Colonic mucosa (tissue), 4 donors: ENCODE data around the gene ANKRD29. TPM values are rescaled to one million over a fixed set of nuclear protein-coding genes. Genes with fewer than 3 reads are reported as not detected.

Source experiments
- DNase-seq: peaks from one replicate; pipeline ENCODE4 v3.0.0-alpha.2; 2020
- H3K27ac ChIP-seq: fragments of 200-600 bp; one replicate; pipeline ENCODE4 v1.8.0; 2021
- H3K27me3 ChIP-seq: fragments of 200-600 bp; one replicate; pipeline ENCODE4 v1.8.0; 2021
- H3K36me3 ChIP-seq: fragments of 200-600 bp; one replicate; pipeline ENCODE4 v1.8.0; 2021
- H3K4me1 ChIP-seq: fragments of 200-600 bp; one replicate; pipeline ENCODE4 v1.8.0; 2021; ENCODE audit warnings: mild to moderate bottlenecking
- H3K4me3 ChIP-seq: fragments of 200-600 bp; one replicate; pipeline ENCODE4 v1.8.0; 2021
- H3K9ac ChIP-seq, 2 donors: one replicate each; pipeline ENCODE4 v1.7.0; 2013; ENCODE audit warnings: control low read depth in 2 of 2, low read depth in 2 of 2, low read length in 2 of 2
- H3K9me3 ChIP-seq: fragments of 200-600 bp; one replicate; pipeline ENCODE4 v1.8.0; 2021
- intact Hi-C: fragments of 100-400 bp; cut with DNase I; formaldehyde crosslinking; loops from one replicate; pipeline ENCODE4 v1.14.1; 2022
- total RNA-seq, 2 donors: library from RNA; stranded (reverse); fragmentation: NEBNext Ultra II Directional in 1 of 2; extraction: Animal tissue kit (Norgen Biotek cat#: 25700) in 1 of 2; gene quantifications; one replicate each; pipeline ENCODE4 v1.2.1, GENCODE V29; 2021
- TF ChIP-seq, protein P1 (sequence below): fragments of 200-600 bp; IDR thresholded peaks from one replicate; pipeline ENCODE4 v1.8.0; 2022; ENCODE audit warnings: antibody characterized with exemption, mild to moderate bottlenecking
- donor health status: healthy.
- donor health status: DM: no; HTN: no; CAD: no.
- donor health status: DM: no; HTN: no; CAD: no.

The ANKRD29 gene
- total RNA-seq, 2 donors from 2014 or later = 1.0 to 1.1 TPM

DNA sequence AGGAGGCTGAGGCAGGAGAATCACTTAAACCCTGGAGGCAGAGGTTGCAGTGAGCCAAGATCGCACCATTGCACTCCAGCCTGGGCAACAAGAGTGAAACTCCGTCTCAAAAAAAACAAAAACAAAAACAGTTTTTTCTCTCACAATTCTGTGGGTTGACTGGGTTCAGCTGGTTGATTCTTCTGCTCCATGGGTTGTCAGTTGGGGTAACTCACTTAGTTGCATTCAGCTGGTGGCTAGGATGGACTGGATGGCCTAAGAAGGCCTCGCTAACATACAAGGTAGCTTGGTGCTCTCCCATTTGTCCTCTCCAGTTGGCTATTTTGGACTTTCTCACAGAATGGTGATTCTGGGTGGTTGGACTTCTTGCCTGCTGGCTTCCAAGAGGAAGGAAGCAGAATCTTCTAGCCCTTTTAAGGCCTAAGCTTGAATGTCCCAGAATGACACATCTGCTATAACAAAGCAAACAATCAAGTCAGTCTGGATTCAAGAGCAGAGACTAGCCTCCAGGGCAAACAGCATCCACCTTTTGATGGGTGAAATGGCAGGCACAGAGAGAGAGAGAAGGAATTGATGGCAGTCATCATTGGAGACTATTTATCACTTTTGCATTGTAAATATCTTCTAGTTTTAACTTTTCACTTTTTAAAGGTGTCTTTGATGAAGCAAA lies 44.4 kb upstream of the ANKRD29 start:
- TF ChIP-seq, protein P1, sequence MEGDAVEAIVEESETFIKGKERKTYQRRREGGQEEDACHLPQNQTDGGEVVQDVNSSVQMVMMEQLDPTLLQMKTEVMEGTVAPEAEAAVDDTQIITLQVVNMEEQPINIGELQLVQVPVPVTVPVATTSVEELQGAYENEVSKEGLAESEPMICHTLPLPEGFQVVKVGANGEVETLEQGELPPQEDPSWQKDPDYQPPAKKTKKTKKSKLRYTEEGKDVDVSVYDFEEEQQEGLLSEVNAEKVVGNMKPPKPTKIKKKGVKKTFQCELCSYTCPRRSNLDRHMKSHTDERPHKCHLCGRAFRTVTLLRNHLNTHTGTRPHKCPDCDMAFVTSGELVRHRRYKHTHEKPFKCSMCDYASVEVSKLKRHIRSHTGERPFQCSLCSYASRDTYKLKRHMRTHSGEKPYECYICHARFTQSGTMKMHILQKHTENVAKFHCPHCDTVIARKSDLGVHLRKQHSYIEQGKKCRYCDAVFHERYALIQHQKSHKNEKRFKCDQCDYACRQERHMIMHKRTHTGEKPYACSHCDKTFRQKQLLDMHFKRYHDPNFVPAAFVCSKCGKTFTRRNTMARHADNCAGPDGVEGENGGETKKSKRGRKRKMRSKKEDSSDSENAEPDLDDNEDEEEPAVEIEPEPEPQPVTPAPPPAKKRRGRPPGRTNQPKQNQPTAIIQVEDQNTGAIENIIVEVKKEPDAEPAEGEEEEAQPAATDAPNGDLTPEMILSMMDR = no peak
- Histone ChIP-seq H3K9me3 (no peaks in the 10 kb centered on the region), H3K27me3 (no peaks in the 10 kb centered on the region), H3K4me1 (no peaks in the 10 kb centered on the region), H3K36me3 (no peaks in the 10 kb centered on the region), H3K9ac (no peak overlapping the region), H3K4me3 (no peak overlapping the region), H3K27ac (no peak overlapping the region)
- no peak for DNase-seq
- intact Hi-C loops = loop anchor here (10.0 kb wide), 1 partner anchor 108 kb away; no protein-coding TSS in a partner anchor

DNA sequence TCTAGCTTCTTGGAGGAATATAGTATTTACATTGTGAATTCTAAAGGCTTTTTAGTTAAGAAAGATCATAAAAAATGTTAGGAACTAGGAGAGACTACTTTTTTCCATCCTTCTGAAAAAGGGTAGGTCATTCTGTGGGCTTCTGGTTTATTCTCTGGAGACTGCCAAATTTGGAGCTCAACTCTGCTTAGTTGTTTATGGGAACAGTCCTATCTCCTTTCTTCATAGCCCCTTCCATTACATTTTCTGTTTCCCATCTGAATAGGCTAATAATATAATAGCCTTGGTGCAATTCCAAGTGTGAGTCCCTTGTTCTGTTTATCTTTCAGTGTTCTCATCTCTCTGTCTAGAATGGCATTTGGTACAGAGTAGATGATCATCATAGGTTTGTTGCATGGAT lies 42.1 kb upstream of the ANKRD29 start:
- H3K27me3 ChIP-seq = no peaks in the 10 kb centered on the region
- no peaks in the 10 kb centered on the region for H3K36me3 ChIP-seq
- no peak for DNase-seq
- no peak overlapping the region for H3K4me3 ChIP-seq
- no peaks in the 10 kb centered on the region for H3K9me3 ChIP-seq
- no peaks in the 10 kb centered on the region for H3K4me1 ChIP-seq
- intact Hi-C loops = loop anchor here (5.0 to 10.0 kb wide), 2 partner anchors 110 to 193 kb away; no protein-coding TSS in a partner anchor
- TF ChIP-seq, protein P1 = no peak
- no peak overlapping the region for H3K9ac ChIP-seq
- no peak overlapping the region for H3K27ac ChIP-seq

DNA sequence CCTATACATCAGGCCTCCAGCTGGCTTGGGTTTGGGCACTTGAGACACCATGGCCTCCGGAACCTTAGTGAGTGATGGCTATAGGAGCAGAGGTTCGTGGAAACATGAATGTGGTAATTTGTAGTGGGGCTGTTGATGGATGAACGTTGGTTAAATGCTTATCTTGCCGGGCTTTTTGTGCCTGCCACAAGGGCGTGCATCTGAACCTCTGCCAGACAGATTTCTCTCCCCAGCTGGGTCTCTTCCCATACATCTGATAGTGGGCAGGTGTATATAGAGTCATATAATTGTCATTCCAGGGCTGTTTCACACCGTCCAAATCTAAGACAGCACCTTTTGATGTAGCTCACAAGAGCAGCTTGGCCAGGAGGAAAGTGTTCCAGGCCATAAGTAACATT lies 41.3 kb upstream of the ANKRD29 start:
- no peak for DNase-seq
- no peaks in the 10 kb centered on the region for H3K36me3 ChIP-seq
- no peaks in the 10 kb centered on the region for H3K27me3 ChIP-seq
- TF ChIP-seq, protein P1 = no peak
- no peak overlapping the region for H3K9ac ChIP-seq
- no peak overlapping the region for H3K27ac ChIP-seq
- intact Hi-C loops = loop anchor here (2.0 to 10.0 kb wide), 3 partner anchors 81 to 192 kb away; no protein-coding TSS in a partner anchor
- H3K9me3 ChIP-seq = no peaks in the 10 kb centered on the region
- no peak overlapping the region for H3K4me3 ChIP-seq
- no peaks in the 10 kb centered on the region for H3K4me1 ChIP-seq

DNA sequence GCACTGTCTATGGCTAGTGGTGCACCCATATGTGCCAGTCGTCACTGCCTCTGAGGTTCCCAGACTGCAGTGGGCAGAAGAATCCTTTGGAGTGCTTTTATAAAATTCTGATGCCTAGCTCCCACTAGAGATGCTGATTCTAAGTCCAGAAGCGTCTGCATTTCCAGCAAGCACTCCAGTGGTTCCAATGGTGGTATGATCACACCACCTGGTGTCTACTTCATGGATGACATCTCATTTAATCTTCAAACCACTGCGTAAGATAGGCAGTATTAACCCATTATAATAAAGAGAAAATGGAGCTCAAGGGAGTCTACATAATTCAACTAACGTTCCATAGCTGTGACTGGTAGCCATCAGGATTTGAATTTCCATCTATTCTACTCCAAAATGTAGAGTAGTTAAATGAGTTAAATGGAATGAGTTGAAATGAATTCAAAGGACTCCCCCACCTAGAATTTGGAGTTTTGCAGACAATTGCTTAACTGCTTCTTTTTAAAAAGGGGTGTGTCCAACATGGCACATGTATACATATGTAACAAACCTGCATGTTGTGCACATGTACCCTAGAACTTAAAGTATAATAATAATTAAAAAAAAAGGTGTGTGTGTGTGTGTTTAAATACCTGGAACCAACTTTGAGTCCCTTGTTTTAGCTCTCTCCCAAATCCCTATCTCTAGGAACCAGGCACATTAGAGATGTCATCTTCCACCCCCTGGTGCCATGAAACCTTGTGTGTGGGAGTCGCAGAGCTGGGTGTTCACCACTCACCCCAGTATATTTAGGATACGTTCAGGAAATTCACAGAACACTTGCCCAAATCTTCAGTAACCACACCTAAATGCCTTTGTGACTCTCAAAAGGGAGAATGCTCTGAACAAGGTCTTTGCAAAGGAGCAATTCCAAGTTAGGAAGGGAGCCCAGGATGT lies 40.6 kb upstream of the ANKRD29 start:
- TF ChIP-seq, protein P1 = peak; percentile 43
- Histone ChIP-seq H3K9me3 (no peaks in the 10 kb centered on the region), H3K9ac (no peak overlapping the region), H3K36me3 (no peaks in the 10 kb centered on the region), H3K27me3 (no peaks in the 10 kb centered on the region), H3K4me3 (no peak overlapping the region), H3K27ac (no peak overlapping the region), H3K4me1 (no peaks in the 10 kb centered on the region)
- intact Hi-C loops = loop anchor here (2.0 to 10.0 kb wide), 3 partner anchors 81 to 191 kb away; no protein-coding TSS in a partner anchor
- peak; percentile 36 for DNase-seq

DNA sequence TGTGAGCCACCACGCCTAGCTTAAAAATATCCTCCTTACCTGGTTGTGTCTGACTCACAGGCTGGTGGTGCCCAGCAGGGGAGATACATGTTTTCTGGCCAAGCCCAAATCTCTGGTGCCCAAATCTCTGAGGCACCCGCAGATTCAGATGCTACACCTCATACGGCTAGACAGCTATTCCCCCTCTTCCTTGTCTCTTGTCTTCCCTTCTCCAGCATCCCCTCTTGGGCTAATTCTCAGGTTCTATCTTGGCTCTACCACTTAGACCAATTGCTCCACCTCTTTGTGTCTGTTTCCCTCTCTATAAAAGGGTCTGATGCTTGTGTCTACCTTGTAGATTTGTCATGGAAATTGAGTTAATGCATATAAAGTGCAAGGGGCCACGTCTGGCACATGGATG lies 39.9 kb upstream of the ANKRD29 start:
- no peaks in the 10 kb centered on the region for H3K4me1 ChIP-seq
- intact Hi-C loops = loop anchor here (2.0 to 10.0 kb wide), 3 partner anchors 80 to 190 kb away; no protein-coding TSS in a partner anchor

More for the DNA sequence above, 39.9 kb upstream of the ANKRD29 start:
- Histone ChIP-seq H3K27ac (no peak overlapping the region), H3K36me3 (no peaks in the 10 kb centered on the region), H3K4me3 (no peak overlapping the region), H3K27me3 (no peaks in the 10 kb centered on the region), H3K9me3 (no peaks in the 10 kb centered on the region), H3K9ac (no peak overlapping the region)
- no peak for DNase-seq
- TF ChIP-seq, protein P1 = no peak
